Dermis microvascular lymphatic vessel endothelial cell (primary cell): ENCODE measurements around the gene OXCT1. TPM values are rescaled to one million over a fixed set of nuclear protein-coding genes. Genes with fewer than 3 reads are reported as not detected.
"Not testable (repeated sequence)": the region's sequence is repeated elsewhere in the genome, so short reads cannot be mapped to it uniquely, and the experiment has no call there.

Experiments used
- DNase-seq, 2 donors: peaks; one replicate each; pipeline versions ENCODE4 v3.0.0 to v3.0.0-alpha.2; 2010; ENCODE audit warnings: low read depth in 2 of 2
- total RNA-seq: library from RNA; depleted of rRNA; stranded (reverse); fragments of >200 nt; gene quantifications from 2 replicates; pipeline ENCODE4 v1.2.1, GENCODE V29; 2014

The OXCT1 gene
- total RNA-seq, 1 donor from 2014 or later = 30.2 TPM

DNA sequence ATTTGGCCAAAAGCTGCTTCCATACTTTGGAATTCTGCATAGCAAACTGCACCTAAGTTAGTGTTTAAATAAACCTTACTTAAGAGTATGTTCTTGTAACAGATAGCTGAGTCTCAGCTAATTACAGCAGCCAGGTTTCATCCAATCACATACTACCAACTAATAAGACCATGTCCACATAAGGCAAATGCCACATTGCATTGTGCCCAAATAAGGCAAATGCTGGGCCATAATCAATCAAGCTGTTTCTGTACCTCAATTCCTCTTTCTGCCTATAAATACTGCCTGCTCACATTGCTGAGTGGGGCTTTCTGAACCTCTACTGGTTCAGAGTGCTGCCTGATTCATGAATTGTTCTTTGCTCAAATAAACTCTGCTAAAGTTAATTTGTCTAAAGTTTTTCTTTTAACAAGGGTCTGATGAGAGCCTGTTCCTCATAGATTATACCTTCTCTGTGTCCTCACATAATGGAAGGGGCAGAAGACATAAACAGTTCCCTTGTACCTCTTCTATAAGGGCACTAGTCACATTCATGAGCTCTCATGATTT, 4.4 kb upstream of the OXCT1 start:
- DNase-seq = no peak

DNA sequence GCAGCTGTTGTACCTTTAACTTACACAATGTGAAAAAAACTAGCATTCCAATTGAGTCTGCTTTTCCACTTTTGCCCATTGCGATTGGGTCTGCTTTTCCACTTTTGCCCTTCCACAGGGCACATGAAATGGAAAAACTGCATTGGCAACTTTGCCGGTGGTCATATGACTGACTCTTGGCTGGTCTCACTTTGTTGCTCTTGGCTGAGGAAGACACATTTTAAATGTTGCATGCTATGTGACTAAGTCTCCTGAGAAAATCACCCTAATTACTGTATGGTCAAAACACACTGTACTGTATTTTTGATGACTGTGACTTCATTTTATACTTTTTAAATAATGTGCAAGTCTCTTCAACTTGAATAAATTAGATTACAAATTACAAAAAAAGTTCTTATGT, 1.6 kb upstream of the OXCT1 start:
- DNase-seq = peak; percentile 92 to 93

DNA sequence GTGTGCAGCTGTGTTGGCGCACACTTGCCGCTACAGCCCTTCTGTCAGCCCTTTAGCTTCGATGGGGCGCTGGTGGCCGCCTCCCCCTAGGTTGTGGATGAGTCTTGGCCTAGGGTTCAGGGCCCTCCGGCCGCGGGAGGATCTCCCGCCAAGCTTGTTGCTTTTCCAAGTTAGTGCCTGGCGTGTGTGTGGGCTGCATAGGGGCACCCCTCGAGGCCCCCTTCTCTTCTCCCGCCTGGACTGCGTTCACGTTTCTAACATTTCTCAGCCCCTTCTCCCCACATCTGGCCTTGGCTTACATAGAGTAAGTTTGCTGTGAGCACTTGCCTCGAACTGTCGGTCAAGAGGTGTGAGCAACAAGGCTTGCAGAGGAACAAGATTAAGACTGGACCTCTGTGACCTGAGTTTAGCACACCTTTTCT, 413 bp upstream of the OXCT1 start:
- DNase-seq = no peak

DNA sequence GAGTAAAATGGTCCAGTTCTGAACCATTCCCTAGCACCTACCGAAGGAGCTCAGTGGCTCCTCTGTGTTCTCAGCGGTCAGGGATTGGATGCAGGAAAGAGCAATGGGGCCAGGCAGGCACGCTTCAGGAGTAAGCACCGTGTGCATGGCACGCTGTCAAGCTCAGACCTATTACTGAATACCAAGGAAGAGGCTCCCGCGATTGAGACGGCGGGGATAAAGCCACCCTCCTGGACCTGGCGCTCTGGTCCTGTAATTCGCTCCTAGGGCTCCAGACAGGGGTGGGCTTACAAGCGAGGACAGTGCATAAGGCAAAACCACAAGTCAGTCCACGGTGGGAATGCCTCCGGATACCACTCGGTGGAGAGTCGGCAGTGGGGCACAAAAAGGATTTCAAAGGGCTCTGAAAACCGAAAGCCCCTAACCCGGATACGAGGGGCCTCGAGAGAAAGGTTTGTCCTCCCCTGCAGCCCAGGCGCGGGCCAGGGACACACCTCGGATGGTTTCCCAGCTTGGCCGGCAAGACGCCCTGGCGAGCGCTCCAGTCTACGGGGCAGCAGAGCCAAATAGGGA, 988 bp downstream of the OXCT1 start:
- DNase-seq = peak in 1 of 2 donors; percentile 43

DNA sequence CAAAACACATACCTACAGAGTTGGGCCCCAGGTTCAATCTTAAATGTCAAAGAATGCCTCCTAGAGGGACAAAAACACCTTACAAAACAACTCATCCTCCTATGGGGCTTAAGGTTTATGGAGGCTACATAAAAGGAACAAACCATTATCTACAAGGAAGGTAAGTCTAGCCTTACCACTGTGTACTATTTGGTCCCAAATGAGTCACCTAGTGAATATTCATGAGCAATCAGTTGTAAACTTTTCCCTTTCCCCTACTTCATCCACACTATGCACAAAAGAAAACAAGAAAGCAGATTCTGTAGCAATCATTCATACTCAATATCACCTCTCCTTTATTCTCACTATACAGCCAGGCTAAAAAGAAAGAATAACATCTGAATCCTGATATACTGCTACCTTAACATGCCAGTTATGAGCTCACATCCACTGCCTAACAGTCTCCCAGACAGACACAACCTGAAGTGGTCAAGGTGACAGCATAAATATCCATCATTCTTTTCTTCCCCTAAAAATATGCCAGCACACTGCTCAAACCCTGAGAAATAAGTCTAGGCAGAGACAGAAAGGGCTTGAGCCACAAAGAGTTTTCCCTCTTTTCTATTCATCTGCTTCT, 6.2 kb downstream of the OXCT1 start:
- no peak for DNase-seq

DNA sequence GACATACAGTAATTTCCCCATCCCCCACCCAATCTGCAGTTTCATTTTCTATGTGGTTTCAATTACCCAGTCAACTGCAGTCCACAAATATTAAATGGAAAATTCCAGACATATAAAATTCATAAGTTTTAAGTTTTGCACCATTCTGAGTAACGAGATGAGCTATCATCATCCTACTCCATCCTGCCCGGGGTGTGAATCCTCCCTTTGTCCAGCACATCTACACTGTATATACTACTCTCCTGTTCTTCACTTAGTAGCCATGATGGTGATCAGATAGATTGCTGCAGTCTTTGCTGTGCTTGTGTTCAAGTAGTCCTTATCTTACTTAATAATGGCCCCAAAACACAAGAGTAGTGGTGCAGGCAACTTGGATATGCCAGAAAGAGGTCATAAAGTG, 11.3 kb downstream of the OXCT1 start:
- no peak for DNase-seq

DNA sequence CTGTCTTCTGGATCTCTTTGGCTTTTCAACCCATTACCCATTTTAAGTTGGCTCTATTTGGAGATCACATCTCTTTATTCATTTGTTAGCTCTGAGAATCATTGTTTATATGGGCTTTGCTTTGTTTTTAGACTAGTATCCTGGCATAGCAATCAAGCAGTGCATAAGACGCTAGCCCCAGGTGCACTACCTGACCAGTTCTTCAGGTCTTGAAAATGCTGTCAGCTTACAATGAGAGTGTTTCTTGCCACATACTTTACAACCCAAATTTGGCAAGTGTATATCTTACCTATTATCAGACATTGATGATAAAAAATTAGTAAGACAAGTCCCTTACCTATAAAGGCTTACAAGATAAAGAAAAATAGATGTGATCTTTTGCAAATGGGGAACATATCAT, 12.2 kb downstream of the OXCT1 start:
- DNase-seq = no peak

DNA sequence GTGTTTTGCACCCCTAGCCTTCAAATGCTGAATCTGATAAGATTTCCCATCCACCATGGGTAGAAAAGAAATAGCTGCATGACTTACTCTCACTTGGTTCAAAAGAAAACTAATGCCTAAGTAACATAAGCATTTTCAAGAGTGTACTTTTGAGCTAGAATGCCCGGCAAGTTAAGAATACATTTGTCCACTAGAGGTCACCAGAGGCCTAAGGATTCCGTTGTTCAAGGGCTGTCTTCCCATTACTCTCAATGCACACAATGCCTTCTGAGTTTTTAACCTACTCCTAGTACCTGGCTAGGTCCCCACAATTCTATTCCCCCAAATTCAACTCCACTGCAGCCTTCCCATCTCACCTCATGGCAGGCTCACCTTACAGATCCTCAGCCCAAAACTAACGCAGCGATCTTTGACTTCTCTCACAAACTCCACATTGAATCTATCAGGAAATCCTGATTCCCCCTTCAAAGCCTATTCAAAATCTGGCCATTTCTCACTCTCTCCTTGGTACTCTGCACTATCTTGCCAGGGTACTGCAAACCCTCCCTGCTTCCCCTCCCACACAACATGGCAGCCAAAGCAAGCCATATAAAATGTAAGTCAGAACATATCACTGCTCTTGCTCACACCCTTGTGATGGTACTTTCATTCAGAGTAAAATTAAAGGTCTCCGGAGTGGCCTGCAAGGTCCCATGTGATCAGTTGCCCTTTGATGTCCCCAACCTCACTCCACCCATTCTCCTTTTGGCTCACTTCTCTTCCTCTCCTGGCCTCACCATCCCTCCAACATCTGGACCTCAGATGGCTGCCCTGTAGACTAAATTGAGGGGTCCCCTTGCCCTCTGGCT, 13.4 kb downstream of the OXCT1 start:
- DNase-seq = peak; percentile 58 to 77

DNA sequence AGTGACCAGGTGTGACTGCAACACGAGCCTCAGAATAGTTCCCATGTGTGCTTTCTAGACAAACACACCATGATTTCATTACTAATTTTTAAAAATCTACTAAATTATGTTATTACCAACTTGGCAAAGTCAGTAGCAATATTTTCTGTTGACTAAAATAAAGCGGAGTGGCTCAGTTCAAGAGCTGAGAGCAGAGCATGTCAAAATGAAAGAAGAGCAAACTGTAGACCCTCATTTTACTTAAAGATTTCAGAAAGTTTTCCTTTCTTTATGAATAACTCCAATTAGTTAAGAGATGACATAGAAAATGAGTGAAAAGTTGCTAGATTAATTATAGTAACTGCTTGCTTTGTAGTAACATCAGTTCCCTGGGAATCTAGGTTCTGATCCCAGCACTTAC, 17.9 kb downstream of the OXCT1 start:
- no peak for DNase-seq

DNA sequence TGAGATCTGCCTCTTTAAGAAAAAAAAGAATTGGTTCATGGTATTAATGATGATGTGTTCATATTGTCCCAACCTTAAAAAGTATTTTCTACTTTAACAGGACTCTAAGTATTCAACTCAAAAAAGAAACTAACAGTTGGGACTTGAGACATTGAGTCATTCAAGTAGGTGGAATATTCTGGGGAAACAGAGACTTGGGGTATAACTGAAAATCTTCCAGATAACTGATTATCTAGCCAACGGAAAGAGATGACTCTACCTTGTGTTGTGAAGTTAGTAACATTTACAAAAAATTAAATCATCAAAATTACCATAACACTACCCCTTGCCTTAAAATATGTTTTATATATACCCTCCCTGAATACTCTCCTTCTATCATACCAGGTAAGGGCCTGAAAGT, 19.1 kb downstream of the OXCT1 start:
- DNase-seq = no peak

DNA sequence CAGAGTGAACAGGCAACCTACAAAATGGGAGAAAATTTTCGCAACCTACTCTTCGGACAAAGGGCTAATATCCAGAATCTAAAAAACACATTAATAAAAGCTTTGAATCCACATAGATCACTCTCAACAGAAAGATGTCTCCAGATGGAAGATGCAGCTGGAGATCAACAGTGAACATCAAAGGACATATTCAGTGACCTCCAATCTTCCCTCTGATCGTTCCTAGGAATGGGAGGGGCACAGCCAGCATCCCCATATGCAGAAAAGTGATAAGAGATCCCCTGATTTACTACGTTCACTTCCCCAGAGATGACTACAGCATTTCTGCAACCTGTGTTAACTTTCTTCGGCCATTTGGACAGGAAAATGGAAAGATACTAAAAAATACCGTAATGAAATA, 21.2 kb downstream of the OXCT1 start:
- no peak for DNase-seq

DNA sequence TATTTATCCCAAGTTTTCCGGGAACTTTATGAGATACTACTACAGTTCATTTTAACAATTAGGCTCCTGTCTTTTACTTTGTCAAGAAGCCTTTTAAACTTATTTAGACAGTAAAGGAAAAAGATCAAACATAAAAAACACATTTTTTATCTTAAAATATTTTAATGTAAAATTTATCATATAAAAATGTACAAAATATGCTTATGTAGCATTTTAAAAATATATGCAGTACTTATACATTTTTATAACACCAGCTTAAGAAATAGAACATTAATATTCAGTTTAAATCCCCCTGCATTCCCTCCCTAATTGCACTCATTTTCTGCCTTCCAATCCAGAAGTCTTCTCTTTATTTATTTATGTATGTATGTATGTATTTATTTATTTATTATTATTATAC, 24.5 kb downstream of the OXCT1 start:
- not testable (repeated sequence) for DNase-seq

DNA sequence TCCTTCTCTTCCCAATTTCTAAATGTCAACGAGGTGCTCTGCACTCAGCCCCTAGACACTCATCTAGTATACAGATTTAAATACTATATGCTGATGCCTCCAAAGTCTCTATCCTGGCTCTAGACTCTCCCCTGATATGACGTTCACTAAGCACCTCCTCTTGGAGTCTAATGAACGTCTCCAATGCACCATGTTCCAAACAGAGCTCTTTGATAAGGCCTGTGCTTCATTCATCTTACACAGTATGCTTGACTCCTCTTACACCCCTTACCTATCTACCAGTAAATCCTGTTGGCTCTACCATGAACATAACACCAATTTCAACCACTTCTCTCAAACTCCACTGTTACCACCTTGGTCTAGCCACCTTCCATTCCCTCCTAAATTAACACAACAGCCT, 25.7 kb downstream of the OXCT1 start:
- no peak for DNase-seq

DNA sequence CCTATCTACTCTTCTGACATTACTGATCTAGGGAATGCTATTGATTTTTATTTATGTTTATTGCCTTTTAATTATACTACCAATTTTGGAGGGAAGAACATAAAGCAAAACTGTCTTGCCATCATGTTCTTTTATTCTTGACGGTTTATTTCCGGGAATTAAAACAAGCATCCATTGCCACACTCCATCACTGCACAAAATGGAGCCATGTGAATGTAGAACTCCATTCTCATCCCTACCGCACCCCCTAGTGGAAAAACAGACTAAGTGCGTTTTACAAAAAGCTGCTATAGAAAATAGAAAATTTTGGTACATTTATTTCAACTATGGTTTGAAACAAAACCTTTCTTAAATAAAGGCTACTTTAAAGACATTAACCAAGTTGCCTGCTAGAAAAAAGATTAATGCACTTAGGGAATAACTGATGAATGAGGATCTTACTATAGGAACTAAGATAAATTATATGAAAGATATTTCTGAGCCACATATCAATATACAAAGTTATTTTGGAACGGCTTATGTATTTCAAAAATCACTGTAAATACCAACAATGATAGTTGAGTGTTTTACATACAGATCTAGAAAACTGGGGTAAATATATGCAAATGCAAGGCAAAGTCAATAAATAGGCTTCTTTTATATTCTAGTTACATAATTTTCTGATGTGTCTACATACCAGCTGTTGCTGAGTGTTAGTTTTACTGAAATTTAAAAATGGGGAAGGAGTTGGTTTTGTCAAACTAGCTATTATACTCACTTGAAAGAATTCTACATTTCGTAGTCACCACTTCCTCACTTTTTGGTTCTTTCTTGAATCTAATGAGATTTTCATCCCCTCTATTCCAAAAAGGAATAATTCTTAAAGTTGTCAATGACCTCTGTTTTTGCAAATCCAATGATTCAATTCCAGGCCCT, 26.5 kb downstream of the OXCT1 start:
- peak; percentile 61 to 73 for DNase-seq

DNA sequence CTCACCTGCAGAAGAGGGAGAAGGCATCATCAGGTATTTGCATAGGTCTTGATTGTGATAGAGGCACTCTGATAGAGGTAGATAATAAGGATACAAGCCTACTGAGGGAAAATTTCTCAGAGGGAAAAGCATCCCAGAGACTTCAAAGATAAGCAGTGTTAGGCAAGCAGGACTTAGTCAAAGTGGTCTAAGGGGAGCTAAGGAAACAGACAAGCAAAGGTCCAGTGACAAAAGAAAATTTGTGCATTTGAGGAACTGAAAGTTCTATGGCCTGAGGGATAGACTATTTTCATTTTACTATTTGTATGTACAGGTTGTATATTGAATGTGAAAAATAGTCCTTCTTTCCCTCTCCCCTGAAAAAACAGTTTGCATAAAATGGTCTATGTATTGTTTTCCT, 27.4 kb downstream of the OXCT1 start:
- DNase-seq = no peak

DNA sequence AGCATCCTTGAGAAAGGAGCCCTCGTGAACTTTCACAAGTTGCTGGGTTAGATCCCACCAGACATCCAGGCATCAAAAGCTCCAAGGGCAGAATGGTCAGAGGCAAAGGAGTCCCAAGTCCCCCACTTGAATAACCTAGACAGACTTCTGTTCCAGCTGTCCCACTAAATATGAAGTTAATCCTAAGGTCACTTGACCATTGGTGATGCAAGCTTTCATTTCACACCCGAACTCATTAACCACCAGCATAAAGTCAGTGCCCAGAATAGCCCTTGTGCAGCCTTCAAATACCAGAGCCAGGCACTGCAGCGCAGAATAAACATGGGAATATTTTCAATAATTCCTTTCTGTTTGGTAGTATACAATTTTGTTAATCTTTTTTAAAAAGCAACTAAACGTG, 28.9 kb downstream of the OXCT1 start:
- DNase-seq = no peak

DNA sequence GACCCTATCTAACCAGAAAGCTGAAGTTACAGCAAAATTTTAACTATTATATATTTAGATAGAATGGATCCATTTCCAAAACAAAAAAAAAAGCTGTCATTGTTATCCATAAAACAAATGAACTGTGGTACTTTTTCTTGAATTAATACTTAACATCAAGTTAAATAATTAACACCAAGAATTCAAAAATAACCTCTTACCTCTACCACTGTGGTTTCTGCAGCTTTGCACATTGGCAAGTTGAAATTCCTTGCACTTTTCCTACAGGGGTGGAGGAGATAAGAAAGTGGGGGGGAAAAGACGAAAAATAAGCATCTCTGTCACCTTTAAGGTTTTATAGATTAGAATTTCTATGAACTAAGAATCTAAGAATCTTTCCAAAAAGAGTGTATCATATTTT, 30.0 kb downstream of the OXCT1 start:
- no peak for DNase-seq

DNA sequence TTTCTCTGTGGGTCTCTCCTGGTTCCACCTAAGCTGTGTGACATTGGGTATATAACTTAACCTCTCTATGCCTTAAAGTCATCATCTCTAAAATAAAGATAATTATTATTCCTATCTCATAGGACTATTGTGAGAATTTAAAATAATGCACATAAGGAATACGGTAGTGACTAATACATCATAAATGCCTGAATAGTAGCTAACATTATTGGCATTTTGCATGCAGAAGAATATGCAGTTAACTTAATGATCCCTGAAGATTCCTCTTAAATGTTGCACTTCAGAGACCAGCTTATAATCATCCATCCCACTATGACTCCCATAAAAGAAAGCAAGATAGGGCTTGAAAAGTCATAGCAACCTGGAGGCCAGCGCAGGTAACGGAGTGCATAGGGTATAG, 32.4 kb downstream of the OXCT1 start:
- DNase-seq = no peak

DNA sequence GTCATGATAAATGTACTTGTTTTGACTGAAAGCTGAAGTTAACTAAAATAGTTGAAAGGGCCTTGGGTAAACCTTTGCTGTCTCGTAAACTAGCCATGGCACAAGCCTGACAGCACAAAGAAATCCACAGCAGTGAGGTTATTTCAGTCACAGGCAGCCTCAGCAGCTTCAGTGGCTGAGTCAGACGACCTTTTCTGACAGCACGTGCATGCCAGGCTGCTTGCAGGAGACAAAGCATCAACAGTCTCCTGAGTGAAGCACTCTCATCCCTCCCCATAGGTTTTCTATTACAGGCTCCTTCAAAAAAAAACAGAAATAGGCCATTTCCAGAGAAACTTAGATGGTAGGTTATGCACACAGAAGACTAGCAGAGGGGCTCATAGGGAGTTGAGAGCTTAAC, 34.6 kb downstream of the OXCT1 start:
- DNase-seq = peak; percentile 25 to 92

DNA sequence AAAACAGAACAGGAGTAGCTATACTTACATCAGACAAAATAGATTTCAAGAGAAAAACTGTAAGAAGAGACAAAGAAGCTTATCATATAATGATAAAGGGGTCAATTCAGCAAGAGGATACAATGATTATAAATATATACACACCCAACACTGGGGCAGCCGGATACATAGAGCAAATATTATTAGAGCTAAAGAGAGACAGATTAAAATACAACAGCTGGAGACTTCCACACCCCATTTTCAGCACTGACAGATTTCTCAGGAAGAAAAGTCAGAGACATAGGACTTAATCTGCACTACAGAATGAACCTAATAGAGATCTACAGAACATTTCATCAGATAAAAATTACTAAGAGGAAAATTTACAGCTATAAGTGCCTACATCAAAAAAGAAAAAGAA, 35.7 kb downstream of the OXCT1 start:
- DNase-seq = no peak

DNA sequence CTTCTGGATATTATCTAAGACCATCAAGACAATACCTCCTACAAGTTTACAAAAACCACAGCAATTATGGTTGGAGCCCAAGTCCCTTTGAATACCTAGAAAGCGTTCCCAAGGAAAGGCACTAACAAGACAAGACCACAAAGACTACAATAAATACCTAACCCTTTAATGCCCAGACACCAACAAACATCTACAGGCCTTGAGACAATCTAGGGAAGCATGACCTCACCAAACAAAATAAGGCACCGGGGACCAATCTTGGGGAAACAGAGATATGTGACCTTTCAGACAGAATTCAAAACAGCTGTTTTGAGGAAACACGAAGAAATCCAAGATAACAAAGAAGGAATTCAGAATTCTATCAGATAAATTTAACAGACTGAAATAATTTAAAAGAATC, 37.8 kb downstream of the OXCT1 start:
- peak in 1 of 2 donors; percentile 73 for DNase-seq

DNA sequence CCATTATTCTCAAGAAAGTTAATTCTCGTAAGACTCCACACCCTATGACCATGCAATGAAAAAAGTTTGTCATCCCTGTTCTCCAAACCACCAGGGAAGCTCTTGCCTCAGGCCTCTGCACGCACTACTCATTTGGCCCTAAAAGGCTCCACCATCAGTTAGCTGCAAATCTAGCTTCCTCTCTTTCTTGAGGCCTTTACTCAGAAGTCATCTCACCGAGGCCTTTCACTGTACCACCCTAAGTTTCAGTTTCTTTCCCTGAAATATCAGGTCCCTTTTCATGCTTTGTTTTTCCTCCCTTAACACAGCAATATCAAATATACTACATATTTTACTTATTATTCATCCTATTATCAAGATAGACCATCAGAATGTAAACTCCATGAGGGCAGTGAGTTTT, 39.1 kb downstream of the OXCT1 start:
- no peak for DNase-seq
